Right lobe of liver (tissue), 6 donors: ENCODE results near the gene POR. TPM values are rescaled to one million over a fixed set of nuclear protein-coding genes. Genes with fewer than 3 reads are reported as not detected.

ENCODE experiments used
- ATAC-seq, 4 donors: fragments of 200-7000 bp; cut with Tn5 transposase; one replicate each; pipeline ENCODE4 v1.9.1; 2020; ENCODE audit warnings: mild to moderate bottlenecking in 4 of 4, moderate library complexity in 4 of 4
- DNase-seq, 3 donors: peaks; one replicate each; pipeline ENCODE4 v3.0.0-alpha.2; 2020
- H3K27ac ChIP-seq, 3 donors: fragments of 200-600 bp; one replicate each; pipeline ENCODE4 v1.8.0; 2022
- H3K27me3 ChIP-seq, 2 donors: fragments of 200-600 bp; one replicate each; pipeline ENCODE4 v1.8.0; 2022
- H3K36me3 ChIP-seq, 4 donors: fragments of 200-600 bp; sonication (generic) in 1 of 4; one replicate each; pipeline versions ENCODE4 v1.5.1 to v1.8.0; 2017 to 2022; ENCODE audit warnings: control low read depth in 1 of 4
- H3K4me1 ChIP-seq, 4 donors: fragments of 200-600 bp; sonication (generic) in 1 of 4; one replicate each; pipeline versions ENCODE4 v1.5.1 to v1.8.0; 2017 to 2022; ENCODE audit warnings: control low read depth in 1 of 4
- H3K4me3 ChIP-seq, 3 donors: fragments of 200-600 bp; one replicate each; pipeline ENCODE4 v1.8.0; 2022
- H3K9me3 ChIP-seq, 4 donors: fragments of 200-600 bp; sonication (generic) in 1 of 4; one replicate each; pipeline versions ENCODE4 v1.5.1 to v1.8.0; 2017 to 2022; ENCODE audit warnings: control low read depth in 1 of 4
- POLR2A ChIP-seq: fragments of 450-650 bp; IDR thresholded peaks from one replicate; pipeline ENCODE4 v1.6.1; 2017; ENCODE audit warnings: antibody characterized with exemption, mild to moderate bottlenecking
- WGBS: methylation state at CpG from one replicate; pipeline ENCODE4 v1.1.6; 2018; ENCODE audit warnings: low coverage, low lambda C conversion rate; ENCODE audit not compliant: insufficient coverage; ENCODE audit errors: missing lambda C conversion rate; 5-methylcytosine and 5-hydroxymethylcytosine counted together
- intact Hi-C, 2 donors: fragments of 100-400 bp; cut with DNase I; formaldehyde crosslinking; loops; one replicate each; pipeline versions ENCODE4 v1.11.2 to v1.14.1; 2022
- total RNA-seq, 6 experiments: library from RNA; depleted of rRNA in 2 of 6; stranded (reverse); fragments of >200 nt in 2 of 6; fragmentation: NEBNext Ultra II Directional in 3 of 6; extraction: Animal tissue kit (Norgen Biotek cat#: 25700) in 3 of 6; gene quantifications; one replicate each; pipeline versions ENCODE4 v1.1.0 to v1.2.4, GENCODE V29; 2016 to 2023
- TF ChIP-seq, protein P1 (sequence below), 4 donors: fragments of 200-600 bp in 3 of 4; fragments of 450-650 bp in 1 of 4; IDR thresholded peaks; one replicate each; pipeline versions ENCODE4 v1.5.1 to v1.8.0; 2016 to 2022; ENCODE audit warnings: antibody characterized with exemption in 4 of 4, mild to moderate bottlenecking in 2 of 4
- donor health status: DM: no; HTN: yes; CAD: no.
- donor health status: DM: no; HTN: no; CAD: no.
- donor health status: DM: no; HTN: no; CAD: no.
- donor health status: DM: no; HTN: yes; CAD: no.
- donor health status: DM: no; HTN: yes; CAD: no.

POR gene
- total RNA-seq, 6 experiments from 2014 or later, result 370 to 1,042 (median 725) TPM

DNA sequence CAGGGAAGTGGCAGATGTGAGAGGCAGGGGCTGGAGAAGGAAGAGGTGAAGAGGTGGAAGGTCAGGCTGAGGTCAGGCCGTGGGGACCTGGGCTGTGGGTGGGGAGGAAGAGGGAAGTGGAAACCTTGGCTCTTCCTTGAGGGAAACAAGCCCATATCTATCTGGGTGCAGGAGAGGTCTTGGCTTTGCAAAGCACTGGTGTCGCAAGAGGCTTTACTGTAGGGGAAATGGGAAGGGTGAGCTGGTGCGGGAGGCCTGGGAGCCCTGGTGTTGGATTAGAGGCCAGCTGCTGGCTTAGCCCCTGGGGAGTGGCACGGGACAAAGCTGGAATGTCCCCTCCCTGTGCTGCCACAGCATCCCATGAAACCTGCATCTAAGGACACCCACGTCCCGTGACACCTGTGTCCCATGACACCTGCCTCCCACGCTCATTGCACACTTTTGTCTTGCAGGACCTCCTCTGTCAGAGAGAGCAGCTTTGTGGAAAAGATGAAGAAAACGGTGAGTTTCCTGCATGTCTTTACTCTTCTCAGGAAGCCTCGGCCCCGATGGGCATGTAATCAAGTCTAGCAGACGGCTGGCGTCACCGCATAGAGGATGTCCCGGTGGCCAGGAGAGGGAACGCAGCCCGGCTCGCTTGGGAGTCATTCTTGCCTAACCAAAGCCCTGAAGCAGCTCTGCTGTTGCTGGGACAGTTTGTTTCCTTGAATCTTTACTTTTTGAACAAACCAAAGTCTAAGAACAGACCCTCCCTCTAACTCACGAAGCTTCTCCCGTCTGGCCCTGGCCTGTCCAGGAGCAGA lies 57.2 kb downstream of the POR start:
- DNase-seq (peak in 2 of 3 donors; percentile 72 to 74), ATAC-seq (peak; percentile 36 to 45 (median 41))
- Histone ChIP-seq H3K27me3 (no peaks in the 10 kb centered on the region), H3K36me3 (peaks cover 0 to 74% (median 32%) of the 10 kb centered on the region in 4 donors), H3K4me3 (no peak overlapping the region), H3K4me1 (peaks cover 0 to 49% (median 12%) of the 10 kb centered on the region in 4 donors), H3K9me3 (no peaks in the 10 kb centered on the region), H3K27ac (peak overlapping the region in 2 of 3 donors; percentile 57 to 79)
- WGBS, result 45% methylated on average over 6 of the region's 19 CpGs
- TF ChIP-seq POLR2A, result no peak
- TF ChIP-seq, protein P1, sequence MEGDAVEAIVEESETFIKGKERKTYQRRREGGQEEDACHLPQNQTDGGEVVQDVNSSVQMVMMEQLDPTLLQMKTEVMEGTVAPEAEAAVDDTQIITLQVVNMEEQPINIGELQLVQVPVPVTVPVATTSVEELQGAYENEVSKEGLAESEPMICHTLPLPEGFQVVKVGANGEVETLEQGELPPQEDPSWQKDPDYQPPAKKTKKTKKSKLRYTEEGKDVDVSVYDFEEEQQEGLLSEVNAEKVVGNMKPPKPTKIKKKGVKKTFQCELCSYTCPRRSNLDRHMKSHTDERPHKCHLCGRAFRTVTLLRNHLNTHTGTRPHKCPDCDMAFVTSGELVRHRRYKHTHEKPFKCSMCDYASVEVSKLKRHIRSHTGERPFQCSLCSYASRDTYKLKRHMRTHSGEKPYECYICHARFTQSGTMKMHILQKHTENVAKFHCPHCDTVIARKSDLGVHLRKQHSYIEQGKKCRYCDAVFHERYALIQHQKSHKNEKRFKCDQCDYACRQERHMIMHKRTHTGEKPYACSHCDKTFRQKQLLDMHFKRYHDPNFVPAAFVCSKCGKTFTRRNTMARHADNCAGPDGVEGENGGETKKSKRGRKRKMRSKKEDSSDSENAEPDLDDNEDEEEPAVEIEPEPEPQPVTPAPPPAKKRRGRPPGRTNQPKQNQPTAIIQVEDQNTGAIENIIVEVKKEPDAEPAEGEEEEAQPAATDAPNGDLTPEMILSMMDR (IDR thresholded peaks at IDR 0.05), result peak in 1 of 4 donors; percentile 13
- intact Hi-C loops, result no loop called here

DNA sequence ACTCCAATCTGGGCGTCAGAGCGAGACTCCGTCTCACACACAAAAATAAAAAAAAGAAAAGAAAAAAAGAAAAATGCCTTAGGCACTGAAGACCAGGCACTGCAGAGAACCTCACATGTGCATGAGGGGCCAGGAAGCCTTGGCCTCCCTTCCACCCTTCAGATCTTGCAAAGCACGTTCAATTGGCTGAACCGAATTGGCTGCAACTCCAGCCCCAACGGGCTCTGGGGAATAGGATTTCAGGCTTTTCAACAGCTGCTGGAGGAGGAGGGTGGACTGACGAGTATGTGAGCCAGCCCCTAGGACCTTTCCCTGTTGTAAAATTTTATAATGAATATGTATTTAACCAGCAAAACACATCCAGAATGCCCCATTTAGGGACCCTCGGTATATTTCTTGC lies 62.8 kb downstream of the POR start:
- H3K36me3 ChIP-seq, result peaks cover 0 to 100% (median 60%) of the 10 kb centered on the region in 4 donors

DNA sequence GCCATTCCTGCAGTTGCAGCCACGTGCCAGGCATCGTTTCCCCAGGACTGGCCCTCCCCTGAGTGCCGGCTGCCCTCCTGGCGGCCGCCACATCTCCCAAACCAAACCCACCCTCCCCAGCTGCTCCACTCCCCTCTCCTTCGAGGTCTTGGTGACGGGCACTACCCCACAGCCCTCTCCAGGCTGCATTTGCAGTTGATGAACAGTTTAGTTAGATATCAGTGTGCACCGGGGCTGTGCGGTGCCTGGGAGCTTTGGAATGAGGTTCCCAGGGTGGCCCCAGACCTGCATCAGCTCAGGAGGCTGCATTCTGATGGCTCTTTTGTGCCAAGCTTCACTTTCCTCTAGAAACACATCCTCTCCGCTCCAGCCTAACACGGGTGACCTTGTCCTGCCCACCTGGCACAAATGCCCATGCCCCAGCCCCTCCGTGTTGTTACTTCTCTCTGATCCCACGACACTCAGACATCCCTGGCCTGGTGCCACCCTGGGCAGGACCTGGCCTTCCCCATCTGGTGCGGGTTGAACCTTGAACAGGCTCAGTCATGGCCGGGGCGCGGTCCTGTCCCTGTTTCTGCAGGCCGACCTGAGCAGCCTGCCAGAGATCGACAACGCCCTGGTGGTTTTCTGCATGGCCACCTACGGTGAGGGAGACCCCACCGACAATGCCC lies 64.9 kb downstream of the POR start:
- no peaks in the 10 kb centered on the region for H3K27me3 ChIP-seq
- peaks cover 0 to 100% (median 64%) of the 10 kb centered on the region in 4 donors for H3K36me3 ChIP-seq
- no peak overlapping the region for H3K4me3 ChIP-seq
- intact Hi-C loops, result no loop called here
- no peaks in the 10 kb centered on the region for H3K9me3 ChIP-seq
- TF ChIP-seq, protein P1 (IDR thresholded peaks at IDR 0.05), result no peak
- ATAC-seq (peak; percentile 73 to 83 (median 79)), DNase-seq (peak; percentile 91 to 96 (median 95))
- peak overlapping the region in 2 of 3 donors; percentile 74 to 75 for H3K27ac ChIP-seq
- 31% methylated on average over 3 of the region's 22 CpGs for WGBS
- H3K4me1 ChIP-seq, result peaks cover 0 to 30% (median 8%) of the 10 kb centered on the region in 4 donors

More for the DNA sequence above, 62.8 kb downstream of the POR start:
- H3K4me1 ChIP-seq, result peaks cover 0 to 30% (median 8%) of the 10 kb centered on the region in 4 donors
- H3K27ac ChIP-seq, result no peak overlapping the region
- DNase-seq (peak in 1 of 3 donors; percentile 41), ATAC-seq (no peak)
- TF ChIP-seq, protein P1 (IDR thresholded peaks at IDR 0.05), result no peak
- TF ChIP-seq POLR2A, result no peak
- 83% methylated on average over 7 of the region's 8 CpGs for WGBS
- H3K9me3 ChIP-seq, result no peaks in the 10 kb centered on the region
- no peak overlapping the region for H3K4me3 ChIP-seq
- H3K27me3 ChIP-seq, result no peaks in the 10 kb centered on the region
- intact Hi-C loops, result no loop called here

DNA sequence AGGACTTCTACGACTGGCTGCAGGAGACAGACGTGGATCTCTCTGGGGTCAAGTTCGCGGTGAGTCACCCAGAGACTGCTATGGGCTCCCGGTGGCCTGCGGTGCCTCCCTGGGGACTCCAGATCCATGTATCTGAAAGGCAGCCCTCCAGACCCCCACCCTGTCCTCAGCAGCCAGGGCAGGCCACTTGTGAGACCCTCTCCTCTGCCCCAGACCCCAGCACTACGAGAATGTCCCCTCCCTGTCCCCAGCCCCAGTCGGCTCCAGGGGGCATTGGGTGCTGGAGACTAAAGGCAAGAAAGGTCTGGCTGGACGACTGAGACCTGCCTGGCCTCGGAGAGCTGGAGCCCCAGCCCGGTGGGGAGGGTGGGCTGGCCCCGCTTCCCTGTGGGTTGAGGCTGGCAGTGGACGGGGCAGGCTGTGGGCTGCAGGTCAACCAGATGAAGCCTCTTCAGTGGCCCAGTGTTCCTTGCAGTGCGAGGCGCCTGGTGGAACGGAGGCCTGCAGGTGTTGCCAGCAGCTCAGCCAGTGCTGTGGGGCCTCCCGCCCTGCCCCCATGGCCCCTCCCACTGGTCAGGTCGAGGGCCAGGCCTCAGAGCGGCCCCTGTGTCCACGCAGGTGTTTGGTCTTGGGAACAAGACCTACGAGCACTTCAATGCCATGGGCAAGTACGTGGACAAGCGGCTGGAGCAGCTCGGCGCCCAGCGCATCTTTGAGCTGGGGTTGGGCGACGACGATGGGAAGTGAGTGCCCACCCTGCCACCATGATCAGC lies 65.7 kb downstream of the POR start:
- Histone ChIP-seq H3K4me1 (peaks cover 0 to 31% (median 9%) of the 10 kb centered on the region in 4 donors), H3K27me3 (no peaks in the 10 kb centered on the region), H3K9me3 (no peaks in the 10 kb centered on the region), H3K27ac (peak overlapping the region in 2 of 3 donors; percentile 74 to 75), H3K4me3 (no peak overlapping the region), H3K36me3 (peaks cover 0 to 100% (median 69%) of the 10 kb centered on the region in 4 donors)
- ATAC-seq (peak; percentile 1 to 5 (median 2)), DNase-seq (peak in 1 of 3 donors; percentile 62)
- 42% methylated on average over 5 of the region's 29 CpGs for WGBS
- intact Hi-C loops, result no loop called here
- TF ChIP-seq, protein P1 (IDR thresholded peaks at IDR 0.05), result no peak
- TF ChIP-seq POLR2A, result no peak
